HCT116 (cell line): ENCODE results near the gene KRTAP4-6. TPM values are rescaled to one million over a fixed set of nuclear protein-coding genes. Genes with fewer than 3 reads are reported as not detected.
"Not testable (repeated sequence)": the region's sequence is repeated elsewhere in the genome, so short reads cannot be mapped to it uniquely, and the experiment has no call there.

Source experiments
- ATAC-seq: fragments of 200-7000 bp; cut with Tn5 transposase; 2 replicates; pipeline ENCODE4 v1.9.1; 2020; ENCODE audit warnings: mild to moderate bottlenecking, moderate library complexity
- BruUV-seq: library from RNA; stranded (reverse); fragments of 400-500 nt; replicated peaks from 2 replicates; lab custom pipeline; 2021; lab: Mats Ljungman, UMichigan
- CTCF ChIA-PET: fragments of 300-600 bp; sonication (Branson Sonifier 250); formaldehyde crosslinking; loops from one replicate; lab custom pipeline; 2021; ENCODE audit warnings: antibody characterized with exemption; lab: Charles Lee
- POLR2A ChIA-PET: fragments of 300-600, 350-600 bp; sonication (Branson Sonifier 250); formaldehyde crosslinking; loops from one replicate; lab custom pipeline; 2021; ENCODE audit warnings: antibody characterized with exemption; lab: Charles Lee
- RAD21 ChIA-PET, 2 experiments: fragments of 300-600 bp; sonication (Branson Sonifier 250); formaldehyde crosslinking; loops; one replicate each; lab custom pipeline; 2023; ENCODE audit warnings: low total read pairs in 2 of 2; ENCODE audit not compliant: uncharacterized antibody in 2 of 2, unreplicated experiment in 2 of 2, low non-redundant PET in 1 of 2; lab: Charles Lee
- DNase-seq: peaks from one replicate; pipeline ENCODE4 v3.0.0-alpha.2; 2010; ENCODE audit warnings: low read depth, low spot score
- H2AFZ ChIP-seq: fragments of 200-600 bp; shearing (Covaris generic), sonication (generic); 2 replicates; pipeline ENCODE4 v1.6.1; 2017; ENCODE audit warnings: low read depth, mixed run types, mixed read lengths, antibody characterized with exemption, low read length; ENCODE audit not compliant: poor library complexity, severe bottlenecking
- H3K27ac ChIP-seq: 2 replicates; pipeline ENCODE4 v1.5.1; 2012; ENCODE audit warnings: low read depth, low read length
- H3K27me3 ChIP-seq: fragments of 200-600 bp; sonication (generic); 2 replicates; pipeline ENCODE4 v1.6.1; 2016; ENCODE audit warnings: mixed run types, low read length, mixed read lengths; ENCODE audit not compliant: insufficient read depth
- H3K36me3 ChIP-seq, 2 experiments: fragments of 200-500 bp in 1 of 2; fragments of 200-600 bp in 1 of 2; sonication (Bioruptor generic) in 1 of 2; sonication (generic) in 1 of 2; 2 replicates each; pipeline versions ENCODE4 v1.5.1 to v1.6.1; 2014 to 2016; ENCODE audit warnings: low read length in 2 of 2, inconsistent platforms in 1 of 2, mixed read lengths in 1 of 2, mixed run types in 1 of 2; ENCODE audit not compliant: insufficient read depth in 2 of 2, control insufficient read depth in 1 of 2
- H3K4me1 ChIP-seq, 2 experiments: fragments of 200-600 bp in 1 of 2; sonication (generic) in 1 of 2; 2 replicates each; pipeline versions ENCODE4 v1.5.1 to v1.6.1; 2012 to 2017; ENCODE audit warnings: low read length in 2 of 2, inconsistent platforms in 1 of 2, mild to moderate bottlenecking in 1 of 2, mixed read lengths in 1 of 2, mixed run types in 1 of 2, moderate library complexity in 1 of 2; ENCODE audit not compliant: insufficient read depth in 2 of 2, control insufficient read depth in 1 of 2
- H3K4me2 ChIP-seq: fragments of 200-600 bp; sonication (generic); 2 replicates; pipeline ENCODE4 v1.6.1; 2017; ENCODE audit warnings: mixed run types, low read length, mixed read lengths
- H3K4me3 ChIP-seq, 2 experiments: fragments of 200-600 bp in 1 of 2; sonication (generic) in 1 of 2; replicated peaks in 1 of 2; 2 replicates each; pipeline ENCODE4 v1.5.1; 2011 to 2016; ENCODE audit warnings: low read length in 2 of 2, control low read depth in 1 of 2, low read depth in 1 of 2, mild to moderate bottlenecking in 1 of 2, mixed read lengths in 1 of 2, mixed run types in 1 of 2
- H3K79me2 ChIP-seq: fragments of 200-600 bp; sonication (generic); 2 replicates; pipeline ENCODE4 v1.6.1; 2017; ENCODE audit warnings: mild to moderate bottlenecking, mixed run types, low read length, moderate library complexity, mixed read lengths; ENCODE audit not compliant: insufficient read depth
- H3K9ac ChIP-seq: fragments of 200-600 bp; sonication (generic); 2 replicates; pipeline ENCODE4 v1.6.1; 2016; ENCODE audit warnings: low read length, mixed read lengths
- H3K9me2 ChIP-seq: fragments of 200-600 bp; sonication (generic), shearing (Covaris generic); 2 replicates; pipeline ENCODE4 v1.6.1; 2017; ENCODE audit warnings: mixed run types, mild to moderate bottlenecking, moderate library complexity; ENCODE audit not compliant: insufficient read depth
- H3K9me3 ChIP-seq, 2 experiments: fragments of 200-500 bp in 1 of 2; fragments of 200-600 bp in 1 of 2; sonication (Bioruptor generic) in 1 of 2; sonication (generic) in 1 of 2; 2 replicates each; pipeline ENCODE4 v1.6.1; 2014 to 2017; ENCODE audit warnings: low read length in 2 of 2, mixed read lengths in 2 of 2, inconsistent platforms in 1 of 2, low read depth in 1 of 2, mild to moderate bottlenecking in 1 of 2, mixed run types in 1 of 2, moderate library complexity in 1 of 2; ENCODE audit not compliant: control insufficient read depth in 1 of 2, insufficient read depth in 1 of 2
- H4K20me1 ChIP-seq: fragments of 200-600 bp; sonication (generic), shearing (Covaris generic); 2 replicates; pipeline ENCODE4 v1.6.1; 2017; ENCODE audit warnings: mixed run types, mild to moderate bottlenecking, moderate library complexity; ENCODE audit not compliant: insufficient read depth
- CBX3 ChIP-seq: IDR thresholded peaks from 2 replicates; pipeline ENCODE4 v1.6.1; 2012; ENCODE audit warnings: low read depth
- CEBPB ChIP-seq: IDR thresholded peaks from 2 replicates; pipeline ENCODE4 v1.6.1; 2012; ENCODE audit warnings: low read depth
- ELF1 ChIP-seq: IDR thresholded peaks from 2 replicates; pipeline ENCODE4 v1.6.1; 2012; ENCODE audit warnings: low read depth, borderline replicate concordance
- JUND ChIP-seq: IDR thresholded peaks from 2 replicates; pipeline ENCODE4 v1.6.1; 2012
- RAD21 ChIP-seq: IDR thresholded peaks from 2 replicates; pipeline ENCODE4 v1.6.1; 2012; ENCODE audit warnings: low read depth, mild to moderate bottlenecking
- SRF ChIP-seq: IDR thresholded peaks from 2 replicates; pipeline ENCODE4 v1.6.1; 2012; ENCODE audit warnings: low read depth
- ZFX ChIP-seq: fragments of 450-650 bp; IDR thresholded peaks from 2 replicates; pipeline ENCODE4 v1.6.1; 2017
- ZNF274 ChIP-seq: fragments of 200-500 bp; sonication (Bioruptor generic); IDR thresholded peaks from 2 replicates; pipeline ENCODE4 v1.6.1; 2014; ENCODE audit warnings: mild to moderate bottlenecking, low read depth, low read length, inconsistent platforms
- intact Hi-C: fragments of 100-400 bp; cut with micrococcal nuclease; formaldehyde crosslinking; loops from 2 replicates; pipeline ENCODE4 v1.10.0; 2022
- total RNA-seq: library from RNA; stranded (reverse); gene quantifications from one replicate; pipeline ENCODE4 v1.2.1, GENCODE V29; 2021; ENCODE audit not compliant: unreplicated experiment
- TF ChIP-seq, protein P1 (sequence below): IDR thresholded peaks from 2 replicates; pipeline ENCODE4 v1.6.1; 2012
- TF ChIP-seq, protein P2 (sequence below): IDR thresholded peaks from 2 replicates; pipeline ENCODE4 v1.6.1; 2011; ENCODE audit warnings: mild to moderate bottlenecking, low read length, moderate library complexity; ENCODE audit not compliant: insufficient replicate concordance; ENCODE audit errors: extremely low read depth

KRTAP4-6 gene
- total RNA-seq, 1 experiment from 2014 or later = not detected

DNA sequence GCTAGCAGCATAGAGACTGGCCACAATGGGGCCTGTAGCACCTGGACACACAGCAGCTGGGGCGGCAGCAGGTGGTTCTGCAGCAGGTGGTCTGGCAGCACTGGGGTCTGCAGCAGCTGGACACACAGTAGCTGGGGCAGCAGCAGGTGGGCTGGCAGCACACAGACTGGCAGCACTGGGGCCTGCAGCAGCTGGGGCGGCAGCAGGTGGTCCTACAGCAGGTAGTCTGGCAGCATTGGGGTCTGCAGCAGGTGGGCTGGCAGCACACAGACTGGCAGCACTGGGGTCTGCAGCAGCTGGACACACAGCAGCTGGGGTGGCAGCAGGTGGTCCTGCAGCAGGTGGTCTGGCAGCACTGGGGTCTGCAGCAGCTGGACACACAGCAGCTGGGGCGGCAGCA is 19.8 kb upstream of the KRTAP4-6 start:
- CTCF ChIA-PET, H3K36me3 ChIP-seq, POLR2A ChIA-PET, H3K79me2 ChIP-seq, ATAC-seq, H3K27ac ChIP-seq, H2AFZ ChIP-seq, H3K9me2 ChIP-seq, H3K27me3 ChIP-seq, H3K4me1 ChIP-seq, H3K4me3 ChIP-seq, DNase-seq, H4K20me1 ChIP-seq, H3K9me3 ChIP-seq, BruUV-seq, H3K9ac ChIP-seq, H3K4me2 ChIP-seq, intact Hi-C loops, RAD21 ChIA-PET: not testable (repeated sequence)

DNA sequence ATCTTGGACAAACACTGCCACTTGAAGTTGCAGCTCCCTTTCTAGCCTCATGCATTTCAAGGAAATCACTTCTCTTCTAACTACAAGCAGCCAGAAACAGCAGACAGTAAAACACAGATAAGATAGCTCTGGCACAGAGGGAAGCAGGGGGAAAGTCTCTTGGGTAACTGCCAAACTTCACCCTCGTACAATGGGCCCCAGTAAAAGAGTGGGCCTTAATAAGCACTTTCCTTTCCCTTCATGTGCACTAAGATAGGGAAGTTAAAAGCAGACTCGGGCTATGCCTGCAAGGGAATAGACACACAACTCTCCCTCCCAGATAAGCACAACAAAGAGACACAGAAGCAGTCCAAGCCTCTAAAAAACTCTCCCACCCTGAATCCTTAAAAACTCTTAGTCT is 13.5 kb upstream of the KRTAP4-6 start:
- no peak overlapping the region for H3K27ac ChIP-seq
- POLR2A ChIA-PET = no interaction called here
- no peaks in the 10 kb centered on the region for H4K20me1 ChIP-seq
- H3K4me2 ChIP-seq = no peak overlapping the region
- H3K4me3 ChIP-seq = no peak overlapping the region
- H3K36me3 ChIP-seq = no peaks in the 10 kb centered on the region
- H3K79me2 ChIP-seq = no peaks in the 10 kb centered on the region
- H3K4me1 ChIP-seq = no peaks in the 10 kb centered on the region
- H2AFZ ChIP-seq = no peak overlapping the region
- TF ChIP-seq, protein P1, sequence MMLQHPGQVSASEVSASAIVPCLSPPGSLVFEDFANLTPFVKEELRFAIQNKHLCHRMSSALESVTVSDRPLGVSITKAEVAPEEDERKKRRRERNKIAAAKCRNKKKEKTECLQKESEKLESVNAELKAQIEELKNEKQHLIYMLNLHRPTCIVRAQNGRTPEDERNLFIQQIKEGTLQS = no peak
- TF ChIP-seq ZFX = no peak
- TF ChIP-seq ZNF274 = no peak
- TF ChIP-seq RAD21 = no peak
- TF ChIP-seq SRF = no peak
- no peak for TF ChIP-seq CEBPB
- no peak for TF ChIP-seq JUND
- TF ChIP-seq CBX3 = no peak
- no peak for TF ChIP-seq ELF1
- TF ChIP-seq, protein P2, sequence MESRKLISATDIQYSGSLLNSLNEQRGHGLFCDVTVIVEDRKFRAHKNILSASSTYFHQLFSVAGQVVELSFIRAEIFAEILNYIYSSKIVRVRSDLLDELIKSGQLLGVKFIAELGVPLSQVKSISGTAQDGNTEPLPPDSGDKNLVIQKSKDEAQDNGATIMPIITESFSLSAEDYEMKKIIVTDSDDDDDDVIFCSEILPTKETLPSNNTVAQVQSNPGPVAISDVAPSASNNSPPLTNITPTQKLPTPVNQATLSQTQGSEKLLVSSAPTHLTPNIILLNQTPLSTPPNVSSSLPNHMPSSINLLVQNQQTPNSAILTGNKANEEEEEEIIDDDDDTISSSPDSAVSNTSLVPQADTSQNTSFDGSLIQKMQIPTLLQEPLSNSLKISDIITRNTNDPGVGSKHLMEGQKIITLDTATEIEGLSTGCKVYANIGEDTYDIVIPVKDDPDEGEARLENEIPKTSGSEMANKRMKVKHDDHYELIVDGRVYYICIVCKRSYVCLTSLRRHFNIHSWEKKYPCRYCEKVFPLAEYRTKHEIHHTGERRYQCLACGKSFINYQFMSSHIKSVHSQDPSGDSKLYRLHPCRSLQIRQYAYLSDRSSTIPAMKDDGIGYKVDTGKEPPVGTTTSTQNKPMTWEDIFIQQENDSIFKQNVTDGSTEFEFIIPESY = no peak
- peaks cover 0 to 10% of the 10 kb centered on the region in 2 experiments; a peak in 1 of 4 replicates for H3K9me3 ChIP-seq
- BruUV-seq = no TSS peak
- CTCF ChIA-PET = no interaction called here
- RAD21 ChIA-PET = no interaction called here
- H3K27me3 ChIP-seq = no peaks in the 10 kb centered on the region
- DNase-seq (no peak), ATAC-seq (no peak)
- no peaks in the 10 kb centered on the region for H3K9me2 ChIP-seq
- H3K9ac ChIP-seq = no peak overlapping the region
- intact Hi-C loops = no loop called here
